ENCODE results near the gene ITGAE.
"Not testable (repeated sequence)": the region's sequence is repeated elsewhere in the genome, so short reads cannot be mapped to it uniquely, and the experiment has no call there.

The ITGAE gene

DNA sequence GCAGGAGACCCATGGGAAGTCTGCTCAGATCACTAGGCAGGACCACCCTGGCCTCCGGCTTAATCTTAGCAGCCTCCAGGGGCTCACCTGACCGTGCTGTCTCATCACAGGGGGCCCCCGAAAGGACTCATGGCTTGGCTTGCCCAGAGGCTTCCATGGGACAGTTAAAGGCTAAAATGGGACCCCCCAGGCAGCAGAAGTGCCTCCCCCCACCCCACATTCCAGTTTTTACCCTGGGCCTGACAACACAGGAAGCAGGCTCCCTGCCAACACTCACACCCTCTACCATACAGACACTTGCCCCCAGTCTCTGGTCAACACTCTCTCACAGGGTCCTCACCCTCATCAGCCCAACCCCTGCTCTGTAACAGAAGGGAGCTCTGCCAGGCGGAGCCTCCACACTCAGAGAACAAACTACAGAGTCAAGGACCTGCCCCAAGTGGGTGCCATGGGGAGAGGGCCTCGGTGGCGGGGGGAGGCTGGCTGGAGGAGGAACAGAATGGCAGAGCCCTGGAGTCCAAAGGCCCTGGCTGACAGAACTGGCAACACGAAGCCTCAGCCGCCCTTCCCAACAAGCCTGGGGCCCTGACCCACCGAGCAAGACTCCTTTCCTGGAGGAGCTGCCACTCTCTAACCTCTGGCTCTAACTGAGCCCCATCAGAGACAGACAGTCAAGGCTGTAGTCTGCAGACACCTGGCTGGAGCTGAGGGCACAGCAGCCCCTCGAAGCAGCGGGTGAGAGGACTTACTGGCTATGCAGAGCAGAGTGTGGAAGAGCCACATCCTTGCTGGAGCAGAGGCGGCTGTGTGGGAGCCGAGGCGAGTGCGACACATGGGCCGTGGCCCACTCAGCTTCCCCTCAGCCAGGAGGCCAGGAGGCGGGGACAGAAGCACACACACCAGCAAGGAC lies at the start of gene ITGAE:
Gene ITGAE, minus strand, starts transcription at position 827 of the 910 bp plus-strand sequence. Its CDS starts 44 bp downstream, at position 783.
- DNase-seq (ENCODE audit: low read depth) = no peak

GRCh38 chr17:3848229-3848835 lies 47.3 kb upstream of the ITGAE start:
- no peak for DNase-seq (ENCODE audit: low read depth)

GRCh38 chr17:3847165-3847670 lies 46.2 kb upstream of the ITGAE start:
- DNase-seq (ENCODE audit: low read depth) = no peak

DNA sequence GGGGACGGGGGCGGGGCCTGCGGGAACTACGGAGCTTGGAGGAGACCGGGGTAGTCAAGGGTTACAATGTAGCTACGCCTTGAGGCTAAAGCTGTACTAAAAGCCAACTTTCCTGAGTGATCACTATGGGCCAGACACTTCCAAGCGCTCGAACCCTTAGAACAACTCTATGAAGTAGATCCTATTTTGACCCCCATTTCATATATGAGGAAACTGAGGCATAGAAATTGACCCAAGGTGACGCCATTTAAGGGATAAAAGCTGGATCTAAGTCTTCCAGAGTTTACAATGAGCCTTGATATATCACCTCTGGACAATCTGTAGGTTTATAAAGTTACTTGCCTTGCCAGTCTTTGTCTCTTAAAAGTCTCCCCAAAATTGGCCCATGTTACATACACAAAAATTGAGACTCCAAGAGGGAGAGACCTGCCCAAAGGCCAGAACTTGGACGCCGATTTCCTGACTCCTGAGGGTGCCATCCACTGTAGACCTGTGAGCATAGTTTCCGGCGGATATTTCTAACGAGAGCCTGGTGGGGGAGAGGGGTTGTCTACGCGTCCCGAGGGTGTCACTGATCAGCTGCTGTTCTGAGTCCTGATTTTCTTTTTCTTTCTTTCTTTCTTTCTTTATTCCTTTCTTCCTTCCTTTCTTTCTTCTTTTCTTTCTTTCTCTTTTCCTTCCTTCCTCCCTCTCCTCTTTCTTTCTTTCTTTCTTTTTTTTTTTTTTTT lies 45.6 kb upstream of the ITGAE start:
- DNase-seq (ENCODE audit: low read depth) = no peak

DNA sequence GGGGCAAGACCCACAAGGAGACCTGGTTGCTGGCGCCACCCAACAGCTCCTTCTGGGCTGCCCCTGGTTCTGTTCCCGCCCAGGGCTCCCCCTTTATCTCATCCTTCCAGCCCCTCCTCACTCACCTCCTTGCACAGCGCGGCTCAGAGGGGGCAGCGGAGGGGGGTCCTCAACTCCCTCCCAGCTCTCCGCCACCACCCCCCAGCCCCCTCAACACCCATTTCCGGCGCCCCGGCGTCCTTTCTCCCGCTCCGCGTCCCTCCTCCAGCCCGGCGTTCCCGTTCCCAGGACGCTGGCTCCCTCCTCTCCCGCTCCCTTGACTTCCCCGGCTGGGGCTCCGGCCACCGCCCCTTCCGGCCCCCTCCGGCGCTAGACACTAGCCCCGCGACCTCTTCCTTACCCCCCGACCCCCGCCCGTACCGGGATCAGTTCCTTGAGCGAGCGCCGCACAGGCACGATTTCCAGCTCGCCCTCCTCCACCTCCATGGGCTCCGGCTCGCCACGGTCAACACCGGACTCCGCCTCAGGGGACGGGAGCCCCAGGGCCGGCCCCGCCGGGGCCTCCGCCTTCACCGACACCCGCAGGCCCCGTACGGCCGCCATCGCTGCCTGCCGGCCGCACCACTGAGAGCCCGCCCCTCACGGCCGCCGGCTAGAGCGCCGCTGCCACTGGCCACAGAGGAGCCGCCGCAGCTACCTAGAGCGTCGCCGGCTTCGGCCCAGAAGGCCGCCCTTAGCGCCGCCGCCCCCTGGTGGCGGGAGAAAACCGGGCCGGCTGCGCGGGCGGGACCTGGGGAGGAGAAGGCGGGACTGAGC lies 44.8 kb upstream of the ITGAE start, which contains the start of gene NCBP3:
Gene NCBP3, minus strand, starts transcription at position 626 of the 816 bp plus-strand sequence. Its CDS starts 23 bp downstream, at position 603.
- peak; percentile 58 for DNase-seq (ENCODE audit: low read depth)

DNA sequence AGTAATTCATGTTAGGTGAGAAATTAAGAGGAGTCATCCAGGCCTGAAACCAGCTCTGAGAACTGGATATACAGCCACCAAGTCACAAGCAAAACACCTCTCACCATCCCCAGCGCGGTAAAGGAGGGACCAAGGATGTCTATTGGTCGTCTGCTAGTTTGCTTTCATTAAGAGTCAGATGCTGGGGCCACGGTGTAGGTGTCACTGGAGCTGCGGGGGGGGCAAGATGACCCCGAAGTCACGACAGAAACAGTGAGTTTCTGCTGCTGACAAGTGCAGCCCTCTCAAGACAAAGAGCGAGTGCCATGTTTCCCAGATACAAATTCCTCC lies 44.3 kb upstream of the ITGAE start:
- no peak for DNase-seq (ENCODE audit: low read depth)

DNA sequence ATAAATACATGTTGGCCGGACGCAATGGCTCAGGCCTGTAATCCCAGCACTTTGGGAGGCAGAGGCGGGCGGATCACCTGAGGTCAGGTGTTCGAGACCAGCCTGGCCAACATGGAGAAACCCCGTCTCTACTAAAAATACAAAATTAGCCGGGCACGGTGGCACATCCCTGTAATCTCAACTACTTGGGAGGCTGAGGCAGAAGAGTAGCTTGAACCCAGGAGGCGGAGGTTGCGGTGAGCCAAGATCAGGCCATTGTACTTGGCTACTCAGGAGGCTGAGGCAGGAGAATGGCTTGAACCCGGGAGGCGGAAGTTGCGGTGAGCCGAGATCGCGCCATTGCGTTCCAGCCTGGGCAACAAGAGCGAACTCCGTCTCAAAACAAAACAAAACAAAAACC lies 43.6 kb upstream of the ITGAE start:
- not testable (repeated sequence) for DNase-seq (ENCODE audit: low read depth)

DNA sequence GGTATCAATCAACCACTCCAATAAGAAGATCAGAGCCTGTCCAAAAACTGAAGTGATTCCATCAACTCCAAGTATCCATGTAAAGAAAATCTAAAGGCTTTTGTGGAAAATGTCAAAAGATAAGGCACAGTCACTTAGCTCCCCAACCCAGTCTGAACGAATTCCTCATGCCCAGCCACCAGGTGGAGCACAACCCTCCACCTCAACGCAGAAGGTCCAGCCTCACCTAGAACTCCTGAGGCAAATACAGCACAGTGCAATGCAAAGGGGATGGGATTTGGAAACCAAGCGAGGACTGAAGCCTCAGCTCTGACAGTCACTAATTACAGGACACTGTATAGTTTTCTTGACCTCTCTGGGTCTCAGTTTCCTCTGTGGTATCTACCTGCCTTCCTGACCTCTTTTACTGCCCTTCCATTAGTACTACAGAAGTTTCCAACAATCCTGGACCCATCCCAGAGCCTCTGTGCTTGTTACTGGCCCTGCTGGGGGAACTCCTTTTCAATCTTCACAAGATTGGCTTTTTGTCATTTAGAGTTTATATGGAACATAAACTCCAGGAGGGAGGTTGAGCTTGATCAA lies 43.0 kb upstream of the ITGAE start:
- DNase-seq (ENCODE audit: low read depth) = no peak

- DNase-seq (ENCODE audit: low read depth) = no peak
Observed at GRCh38 chr17:3838206-3838605, 37.2 kb upstream of the ITGAE start.

- DNase-seq (ENCODE audit: low read depth) = no peak
Observed at GRCh38 chr17:3836551-3836950, 35.6 kb upstream of the ITGAE start.

DNA sequence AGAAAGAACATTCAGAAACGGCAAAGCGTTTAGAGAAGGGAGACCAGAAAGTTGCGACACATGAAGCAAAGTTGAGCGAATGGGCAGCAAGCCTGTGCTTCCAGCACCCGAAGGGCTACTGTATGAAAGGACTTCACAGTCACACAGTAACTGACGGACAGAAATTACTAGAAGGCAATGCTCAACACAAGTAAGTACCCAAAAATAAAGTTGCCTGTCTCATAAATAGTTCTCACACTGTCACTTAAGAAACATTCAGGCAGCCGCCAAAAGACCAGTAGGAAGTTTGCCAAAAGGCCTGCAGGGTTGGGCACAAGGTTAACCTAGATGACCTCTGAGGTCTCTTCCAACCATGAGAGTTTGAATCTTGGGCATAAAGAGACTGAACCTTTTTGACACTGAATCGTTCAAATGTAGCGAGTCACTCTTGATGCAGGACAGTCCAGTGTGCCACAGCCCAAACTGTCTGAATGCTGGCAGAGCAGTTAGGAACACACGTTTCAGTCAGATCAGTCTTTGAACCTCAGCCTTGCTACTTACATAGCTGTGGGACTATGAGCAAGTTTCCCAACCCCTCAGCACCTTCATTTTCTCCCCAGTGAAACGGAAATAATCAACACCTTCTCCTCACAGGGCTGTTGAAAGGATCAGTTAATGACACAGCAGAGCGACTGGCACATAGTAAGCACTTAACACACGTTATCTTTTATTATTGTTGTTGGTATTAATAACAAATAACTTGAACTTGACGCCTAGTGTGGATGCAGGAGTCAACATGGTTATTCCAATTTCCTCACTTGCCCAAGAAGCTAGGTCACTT lies 34.6 kb upstream of the ITGAE start:
- no peak for DNase-seq (ENCODE audit: low read depth)

DNA sequence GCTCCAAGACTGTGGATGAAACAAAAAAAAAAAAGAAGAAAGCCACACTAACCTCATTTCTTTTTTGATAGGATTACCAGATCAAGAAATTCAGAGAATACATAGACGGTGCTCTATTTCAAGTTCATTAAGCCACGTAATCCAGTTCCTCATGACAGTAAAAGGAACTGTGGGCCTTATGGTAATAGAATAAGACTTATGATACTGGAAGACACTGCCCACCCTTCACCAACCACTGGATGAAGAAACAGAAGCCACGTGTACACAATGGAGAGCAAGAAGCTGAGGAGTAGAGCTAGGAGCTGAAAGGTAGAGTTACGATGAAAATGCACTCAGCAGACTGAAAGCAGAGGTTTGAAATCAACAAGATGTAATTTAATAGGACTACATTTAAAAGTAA lies 33.8 kb upstream of the ITGAE start:
- DNase-seq (ENCODE audit: low read depth) = no peak

GRCh38 chr17:3828852-3829232 lies 27.9 kb upstream of the ITGAE start:
- DNase-seq (ENCODE audit: low read depth) = no peak

DNA sequence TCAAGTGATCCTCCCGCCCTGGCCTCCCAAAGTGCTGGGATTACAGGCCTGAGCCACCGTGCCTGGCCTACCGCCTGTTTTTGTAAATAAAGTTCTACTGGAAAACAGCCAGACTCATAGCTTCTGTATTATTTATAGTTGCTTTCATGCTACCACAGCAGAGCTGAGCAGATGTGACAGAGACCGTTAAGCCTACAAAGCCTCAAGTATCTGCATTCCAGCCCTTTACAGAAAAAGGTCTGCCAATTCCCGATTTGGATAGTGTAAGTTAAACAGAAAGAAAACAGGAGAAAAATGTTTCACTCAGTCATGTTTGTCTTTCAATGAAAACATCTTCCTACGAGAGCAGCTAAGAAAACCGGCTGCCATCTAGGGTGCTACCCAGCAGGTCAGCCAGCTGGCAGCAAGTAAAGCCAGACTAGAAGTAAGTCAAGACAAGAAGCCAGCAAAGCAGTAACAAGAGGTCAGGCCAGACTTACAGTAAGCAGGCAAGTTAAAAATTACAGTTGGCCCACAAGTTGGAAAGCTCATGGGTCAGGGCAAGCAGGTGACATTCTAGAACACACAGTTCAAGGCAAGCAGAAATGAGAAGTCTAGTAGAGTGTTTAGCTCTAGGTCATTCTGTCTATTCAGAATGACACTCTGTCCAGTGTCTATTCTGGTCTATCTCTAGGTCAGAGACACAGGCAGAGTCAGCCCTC lies 27.3 kb upstream of the ITGAE start:
- no peak for DNase-seq (ENCODE audit: low read depth)

GRCh38 chr17:3827124-3827773 lies 26.3 kb upstream of the ITGAE start:
- DNase-seq (ENCODE audit: low read depth) = peak; percentile 15

- DNase-seq (ENCODE audit: low read depth) = no peak
Observed at GRCh38 chr17:3826191-3826590, 25.2 kb upstream of the ITGAE start.

DNA sequence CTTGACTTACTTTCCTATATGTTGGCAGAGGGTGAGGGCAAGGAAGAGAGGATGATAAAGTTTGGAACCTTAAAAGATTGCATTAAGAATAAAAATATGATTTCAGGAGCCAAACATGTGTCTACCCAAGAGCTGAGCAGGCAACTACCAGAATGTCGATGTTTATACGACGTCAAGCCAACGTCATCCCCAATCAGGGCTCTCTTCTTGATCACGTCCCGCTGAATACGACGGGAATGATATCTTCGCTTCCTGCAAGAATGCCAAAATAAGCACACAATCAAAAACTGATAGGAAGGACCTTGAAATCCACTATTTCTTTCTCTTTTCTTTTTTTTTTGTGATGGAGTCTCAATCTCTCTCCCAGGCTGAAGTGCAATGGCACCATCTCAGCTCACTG lies 20.1 kb upstream of the ITGAE start:
- no peak for DNase-seq (ENCODE audit: low read depth)

DNA sequence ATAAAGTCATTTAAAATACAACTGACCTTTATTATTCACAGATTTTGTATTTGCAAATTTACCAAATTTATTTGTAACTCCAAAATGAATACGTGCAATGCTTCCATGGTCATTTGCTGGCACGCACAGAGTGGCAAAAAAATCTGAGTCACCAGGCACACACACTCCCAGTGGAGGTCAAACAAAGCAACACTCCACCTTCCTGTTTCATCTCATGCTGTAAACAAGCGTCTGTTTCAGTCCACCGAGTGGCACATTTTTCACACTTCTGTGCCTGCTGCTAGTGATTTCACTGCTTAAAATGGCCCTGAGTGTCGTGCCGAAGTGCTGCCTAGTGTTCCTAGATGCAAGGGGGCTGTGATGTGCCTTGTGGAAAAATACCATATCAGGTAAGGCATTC lies 17.8 kb upstream of the ITGAE start:
- no peak for DNase-seq (ENCODE audit: low read depth)

GRCh38 chr17:3817851-3818605 lies 17.0 kb upstream of the ITGAE start:
- no peak for DNase-seq (ENCODE audit: low read depth)

Measured in CMK (cell line).